Aorta (tissue), 5 donors: ENCODE measurements around the gene PIK3AP1. TPM values are rescaled to one million over a fixed set of nuclear protein-coding genes. Genes with fewer than 3 reads are reported as not detected.

Experiments used
- ATAC-seq: fragments of 200-7000 bp; cut with Tn5 transposase; one replicate; pipeline ENCODE4 v1.9.1; 2022; ENCODE audit warnings: moderate library complexity; ENCODE audit not compliant: low FRiP score
- DNase-seq, 2 donors: peaks; one replicate each; pipeline ENCODE4 v3.0.0-alpha.2; 2020
- H3K27ac ChIP-seq, 2 donors: one replicate each; pipeline ENCODE4 v1.5.1; 2013; ENCODE audit warnings: low read length in 2 of 2, mild to moderate bottlenecking in 2 of 2, moderate library complexity in 2 of 2, control low read depth in 1 of 2, inconsistent platforms in 1 of 2, low read depth in 1 of 2
- H3K27me3 ChIP-seq, 2 donors: one replicate each; pipeline ENCODE4 v1.6.1; 2013; ENCODE audit warnings: control low read depth in 1 of 2, low read length in 1 of 2, mild to moderate bottlenecking in 1 of 2, moderate library complexity in 1 of 2; ENCODE audit not compliant: insufficient read depth in 2 of 2, control insufficient read depth in 1 of 2
- H3K36me3 ChIP-seq, 2 donors: one replicate each; pipeline ENCODE4 v1.6.1; 2013; ENCODE audit warnings: control low read depth in 1 of 2, low read length in 1 of 2, mild to moderate bottlenecking in 1 of 2; ENCODE audit not compliant: insufficient read depth in 2 of 2, control insufficient read depth in 1 of 2
- H3K4me1 ChIP-seq, 2 donors: one replicate each; pipeline ENCODE4 v1.6.1; 2013; ENCODE audit warnings: low read length in 2 of 2, control low read depth in 1 of 2, mild to moderate bottlenecking in 1 of 2, moderate library complexity in 1 of 2; ENCODE audit not compliant: insufficient read depth in 2 of 2, control insufficient read depth in 1 of 2
- H3K4me3 ChIP-seq, 2 donors: one replicate each; pipeline ENCODE4 v1.5.1; 2013; ENCODE audit warnings: low read length in 2 of 2, control low read depth in 1 of 2, mild to moderate bottlenecking in 1 of 2
- H3K9me3 ChIP-seq: one replicate; pipeline ENCODE4 v1.6.1; 2013; ENCODE audit warnings: mild to moderate bottlenecking, low read length; ENCODE audit not compliant: control insufficient read depth
- WGBS, 2 donors: extraction: QIAGEN DNeasy Blood & Tissue Kit; methylation state at CpG; one replicate each; pipeline ENCODE4 v1.1.7; 2013; 5-methylcytosine and 5-hydroxymethylcytosine counted together
- intact Hi-C, 2 donors: fragments of 100-400 bp; cut with DNase I; formaldehyde crosslinking; loops; one replicate each; pipeline versions ENCODE4 v1.14.2 to v1.15.0; 2022
- polyA plus RNA-seq, 2 donors: library from polyadenylated mRNA; stranded (reverse); fragments of 200-250 nt; gene quantifications; one replicate each; pipeline ENCODE4 v1.2.3, GENCODE V29; 2013
- total RNA-seq, 2 donors: library from RNA; stranded (reverse); fragmentation: NEBNext Ultra II Directional; extraction: Animal tissue kit (Norgen Biotek cat#: 25700); gene quantifications; one replicate each; pipeline ENCODE4 v1.2.1, GENCODE V29; 2021
- donor health status: healthy with polysubstance abuse.
- donor health status: Bipolar disorder and iron deficiency.
- donor health status: DM: no; HTN: no; CAD: no.
- donor health status: DM: no; HTN: no; CAD: no.
- donor health status: DM: yes; HTN: yes; CAD: no.

PIK3AP1 gene
- total and polyA plus RNA-seq, 4 donors: 1.9 to 23.4 (median 11.9) TPM

GRCh38 chr10:96612055-96612830, 108.1 kb downstream of the PIK3AP1 start:
- no peak overlapping the region for H3K27ac ChIP-seq
- WGBS, 2 donors: 85% methylated on average over 8 of the region's 8 CpGs
- no peaks in the 10 kb centered on the region for H3K9me3 ChIP-seq
- H3K4me1 ChIP-seq: no peaks in the 10 kb centered on the region
- H3K27me3 ChIP-seq: no peaks in the 10 kb centered on the region
- H3K36me3 ChIP-seq: no peaks in the 10 kb centered on the region
- H3K4me3 ChIP-seq: no peak overlapping the region
- intact Hi-C loops: no loop called here
- ATAC-seq (no peak), DNase-seq (no peak)

GRCh38 chr10:96610817-96611216, 109.5 kb downstream of the PIK3AP1 start:
- DNase-seq (no peak), ATAC-seq (no peak)
- 84 to 85% methylated on average over 6 of the region's 6 CpGs for WGBS, 2 donors
- H3K36me3 ChIP-seq: no peaks in the 10 kb centered on the region
- no peak overlapping the region for H3K4me3 ChIP-seq
- H3K27ac ChIP-seq: no peak overlapping the region
- H3K9me3 ChIP-seq: no peaks in the 10 kb centered on the region
- intact Hi-C loops: no loop called here
- H3K4me1 ChIP-seq: no peaks in the 10 kb centered on the region
- H3K27me3 ChIP-seq: no peaks in the 10 kb centered on the region

GRCh38 chr10:96609510-96609909, 110.8 kb downstream of the PIK3AP1 start:
- intact Hi-C loops: no loop called here
- no peak for ATAC-seq
- no peaks in the 10 kb centered on the region for H3K9me3 ChIP-seq
- DNase-seq: no peak
- no peak overlapping the region for H3K4me3 ChIP-seq
- H3K27ac ChIP-seq: no peak overlapping the region
- no peaks in the 10 kb centered on the region for H3K27me3 ChIP-seq
- H3K4me1 ChIP-seq: no peaks in the 10 kb centered on the region
- WGBS, 2 donors: 88 to 90% methylated on average over 7 of the region's 7 CpGs
- no peaks in the 10 kb centered on the region for H3K36me3 ChIP-seq

GRCh38 chr10:96608805-96609204, 111.5 kb downstream of the PIK3AP1 start:
- WGBS, 2 donors: 83 to 88% methylated on average over 5 of the region's 5 CpGs
- ATAC-seq: no peak
- intact Hi-C loops: no loop called here
- no peaks in the 10 kb centered on the region for H3K9me3 ChIP-seq
- H3K4me1 ChIP-seq: no peaks in the 10 kb centered on the region
- H3K4me3 ChIP-seq: no peak overlapping the region
- no peak overlapping the region for H3K27ac ChIP-seq
- no peaks in the 10 kb centered on the region for H3K36me3 ChIP-seq
- H3K27me3 ChIP-seq: no peaks in the 10 kb centered on the region
- DNase-seq: no peak

DNA sequence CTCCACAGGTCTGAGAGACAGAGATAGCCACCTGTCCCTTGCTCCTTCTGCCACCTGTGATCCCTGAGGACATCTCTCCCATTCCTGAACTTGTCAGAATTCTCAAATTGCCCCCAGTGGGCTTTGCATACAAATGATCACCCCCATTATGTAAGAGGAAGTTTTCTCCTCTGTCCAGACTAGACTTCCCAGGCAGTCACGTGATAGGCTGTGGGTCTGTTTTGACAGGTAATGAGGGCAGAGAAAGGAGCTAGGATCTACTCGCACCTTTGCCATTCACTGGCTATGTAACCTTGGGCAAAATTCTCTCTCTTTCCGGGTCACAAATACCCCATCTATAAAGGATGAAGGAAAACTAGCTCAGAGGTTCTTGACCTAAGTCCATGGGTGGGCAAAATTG, 112.1 kb downstream of the PIK3AP1 start:
- intact Hi-C loops: no loop called here
- Histone ChIP-seq H3K27ac (no peak overlapping the region), H3K27me3 (no peaks in the 10 kb centered on the region), H3K36me3 (no peaks in the 10 kb centered on the region), H3K9me3 (no peaks in the 10 kb centered on the region), H3K4me3 (no peak overlapping the region), H3K4me1 (no peaks in the 10 kb centered on the region)
- DNase-seq (no peak), ATAC-seq (no peak)
- 81 to 91% methylated on average over 3 of the region's 3 CpGs for WGBS, 2 donors

DNA sequence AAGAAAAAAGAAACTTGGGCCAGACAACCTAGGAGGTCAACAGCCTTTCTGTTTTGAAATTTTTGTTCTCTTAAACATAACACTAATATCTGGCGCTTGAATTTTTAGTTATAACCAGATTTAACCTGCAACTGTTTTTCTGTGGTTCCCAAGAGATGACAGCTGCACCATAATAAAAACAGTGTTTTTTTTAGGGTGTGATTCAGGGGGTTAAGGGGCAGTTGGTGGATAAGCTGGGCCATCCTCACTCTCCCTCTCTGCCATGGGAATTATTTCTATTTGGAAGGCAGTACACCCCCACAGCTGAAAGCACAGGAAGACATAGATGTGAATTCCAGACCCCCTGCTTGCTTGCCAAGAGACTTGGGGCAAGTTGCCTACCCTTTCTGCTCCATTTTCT, 113.4 kb downstream of the PIK3AP1 start:
- Histone ChIP-seq H3K4me1 (no peaks in the 10 kb centered on the region), H3K9me3 (no peaks in the 10 kb centered on the region), H3K27ac (no peak overlapping the region), H3K36me3 (no peaks in the 10 kb centered on the region), H3K27me3 (no peaks in the 10 kb centered on the region), H3K4me3 (no peak overlapping the region)
- ATAC-seq (no peak), DNase-seq (no peak)
- WGBS, 2 donors: 40 to 45% methylated on average over 1 of the region's 1 CpG
- intact Hi-C loops: no loop called here

DNA sequence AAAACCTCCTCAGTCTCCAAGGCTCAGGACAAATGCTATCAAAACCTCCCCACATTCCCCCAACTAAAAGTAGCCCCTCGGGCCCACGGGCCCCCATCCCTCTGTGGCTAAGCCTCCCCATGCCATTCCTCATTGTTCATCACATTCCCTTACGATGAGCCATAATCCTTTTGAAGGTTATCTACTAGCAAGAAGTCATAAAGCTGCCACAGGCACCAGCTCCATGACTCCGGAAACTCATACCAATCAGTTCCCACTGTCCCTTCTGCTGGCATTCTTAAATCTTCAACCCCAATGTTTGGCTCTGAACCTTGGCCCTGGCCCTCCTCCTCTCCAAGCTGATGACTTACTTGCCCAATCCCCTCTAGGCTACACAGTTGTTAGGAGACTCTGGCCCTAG, 114.1 kb downstream of the PIK3AP1 start:
- no peaks in the 10 kb centered on the region for H3K4me1 ChIP-seq

DNA sequence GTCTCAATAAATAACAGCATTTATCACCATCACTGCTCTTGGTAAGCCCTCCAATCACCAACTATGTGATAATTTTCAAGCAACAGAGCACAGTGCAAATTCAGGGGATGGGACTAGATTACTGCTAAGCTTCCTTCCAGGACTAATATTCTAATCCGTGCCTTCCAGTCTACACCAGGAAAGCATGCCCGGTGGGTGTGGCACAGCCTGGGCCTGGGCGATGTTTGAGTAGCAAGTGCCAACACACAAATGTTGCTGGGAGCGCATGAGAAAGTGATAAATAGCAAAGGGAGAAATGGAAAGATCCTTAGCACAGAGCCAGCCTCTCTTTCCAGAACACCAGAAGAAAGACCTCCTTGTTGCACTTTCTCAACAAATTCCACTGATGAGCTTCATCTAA, 120.0 kb downstream of the PIK3AP1 start:
- Histone ChIP-seq H3K4me1 (no peaks in the 10 kb centered on the region), H3K4me3 (no peak overlapping the region), H3K9me3 (no peaks in the 10 kb centered on the region), H3K27me3 (no peaks in the 10 kb centered on the region), H3K36me3 (no peaks in the 10 kb centered on the region), H3K27ac (no peak overlapping the region)
- intact Hi-C loops: no loop called here
- DNase-seq: no peak
- 36 to 51% methylated on average over 4 of the region's 4 CpGs for whole genome bisulfite sequencing, 2 donors
- no peak for ATAC-seq

More for the DNA sequence above, 114.1 kb downstream of the PIK3AP1 start:
- Histone ChIP-seq H3K36me3 (no peaks in the 10 kb centered on the region), H3K27me3 (no peaks in the 10 kb centered on the region), H3K4me3 (no peak overlapping the region), H3K27ac (no peak overlapping the region), H3K9me3 (no peaks in the 10 kb centered on the region)
- WGBS, 2 donors: 83 to 88% methylated on average over 4 of the region's 4 CpGs
- intact Hi-C loops: no loop called here
- DNase-seq (no peak), ATAC-seq (no peak)

DNA sequence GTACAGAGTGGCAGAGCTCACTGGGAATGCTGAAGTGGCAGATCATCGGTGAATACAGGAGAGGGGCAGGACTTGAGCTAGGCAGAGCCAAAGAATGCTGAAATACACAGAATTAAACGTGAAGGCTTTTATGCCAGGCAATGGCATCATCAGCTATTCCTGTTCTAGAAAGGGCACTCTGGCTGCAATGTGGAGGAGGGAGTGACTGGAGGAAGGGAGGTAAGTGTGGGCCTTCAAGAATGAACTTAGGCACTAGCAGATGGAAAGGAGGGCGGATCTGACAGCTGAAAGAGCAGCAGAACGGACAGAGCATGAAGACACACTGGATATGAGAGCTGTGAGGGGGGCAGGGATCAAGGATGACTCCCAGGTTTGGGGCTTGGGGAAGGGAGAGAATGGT, 121.5 kb downstream of the PIK3AP1 start:
- no peak for ATAC-seq
- Histone ChIP-seq H3K4me1 (no peaks in the 10 kb centered on the region), H3K4me3 (no peak overlapping the region), H3K27ac (no peak overlapping the region), H3K27me3 (no peaks in the 10 kb centered on the region), H3K36me3 (no peaks in the 10 kb centered on the region), H3K9me3 (no peaks in the 10 kb centered on the region)
- no peak for DNase-seq
- intact Hi-C loops: no loop called here
- 34 to 39% methylated on average over 4 of the region's 4 CpGs for WGBS, 2 donors
